Measurements from ENCODE around the gene AHCY.

GRCh38 chr20:34233687-34234086, 69.5 kb downstream of the AHCY start:
- no peak for TF ChIP-seq POLR2AphosphoS5 (IDR thresholded peaks at IDR 0.05)
- no peak for TF ChIP-seq CTCF (IDR thresholded peaks at IDR 0.05)
- no peak for TF ChIP-seq EP300 (IDR thresholded peaks at IDR 0.05)
- TF ChIP-seq POLR2A (IDR thresholded peaks at IDR 0.05) = no peak
